H1 (cell line): ENCODE measurements around the gene C9orf43. TPM values are rescaled to one million over a fixed set of nuclear protein-coding genes. Genes with fewer than 3 reads are reported as not detected.

Source experiments
- CTCF ChIA-PET: fragments of 300-600 bp; sonication (Branson Sonifier 250); formaldehyde crosslinking; loops from one replicate; lab custom pipeline; 2021; ENCODE audit not compliant: partially characterized antibody; lab: Charles Lee
- POLR2A ChIA-PET: fragments of 300-600 bp; sonication (Branson Sonifier 250); formaldehyde crosslinking; loops from one replicate; lab custom pipeline; 2021; ENCODE audit warnings: inconsistent platforms; ENCODE audit not compliant: partially characterized antibody; lab: Charles Lee
- DNase-seq, 2 experiments: peaks; one replicate each; pipeline versions ENCODE4 v3.0.0 to v3.0.0-alpha.2; 2010 to 2022; ENCODE audit warnings: low spot score in 2 of 2, low read depth in 1 of 2, mixed read lengths in 1 of 2
- FAIRE-seq: peaks from 2 replicates; lab custom pipeline; 2011; peaks lifted over from hg19 to GRCh38; lab: Jason Lieb, UNC
- H2AFZ ChIP-seq: 2 replicates; pipeline ENCODE4 v1.8.1; 2012; ENCODE audit warnings: low read length, inconsistent platforms
- H2AK5ac ChIP-seq: 2 replicates; pipeline ENCODE4 v1.6.1; 2013; ENCODE audit warnings: low read depth, low read length
- H2BK120ac ChIP-seq: replicated peaks from 2 replicates; pipeline ENCODE3; 2013; ENCODE audit warnings: low read depth, low read length, inconsistent platforms
- H2BK12ac ChIP-seq: 2 replicates; pipeline ENCODE4 v1.6.1; 2013; ENCODE audit warnings: low read depth, low read length
- H2BK15ac ChIP-seq: 2 replicates; pipeline ENCODE4 v1.6.1; 2013; ENCODE audit warnings: low read length
- H2BK20ac ChIP-seq: 2 replicates; pipeline ENCODE4 v1.6.1; 2013; ENCODE audit warnings: low read length
- H2BK5ac ChIP-seq: 2 replicates; pipeline ENCODE4 v1.6.1; 2013; ENCODE audit warnings: low read depth, low read length
- H3K14ac ChIP-seq: 2 replicates; pipeline ENCODE4 v1.6.1; 2013; ENCODE audit warnings: inconsistent platforms; ENCODE audit not compliant: insufficient read length
- H3K18ac ChIP-seq: 2 replicates; pipeline ENCODE4 v1.6.1; 2013; ENCODE audit warnings: low read length; ENCODE audit errors: extremely low read depth
- H3K23ac ChIP-seq: 2 replicates; pipeline ENCODE4 v1.6.1; 2013; ENCODE audit warnings: inconsistent platforms; ENCODE audit not compliant: insufficient read length
- H3K23me2 ChIP-seq: 2 replicates; pipeline ENCODE4 v1.6.1; 2013; ENCODE audit warnings: low read depth, low read length
- H3K27ac ChIP-seq: 2 replicates; pipeline ENCODE4 v1.6.1; 2011; ENCODE audit warnings: low read depth, low read length, inconsistent platforms
- H3K27me3 ChIP-seq, 4 experiments: replicated peaks in 1 of 4; 1 replicate in 1 of 4; 2 replicates in 3 of 4; pipeline versions ENCODE4 v1.6.1 to v1.8.1; 2011 to 2013; ENCODE audit warnings: low read length in 3 of 4, mild to moderate bottlenecking in 3 of 4, inconsistent platforms in 2 of 4, mixed read lengths in 2 of 4, moderate library complexity in 1 of 4; ENCODE audit not compliant: control insufficient read depth in 3 of 4, insufficient read depth in 3 of 4; ENCODE audit errors: extremely low read depth in 1 of 4
- H3K36me3 ChIP-seq, 4 experiments: 2 replicates each; pipeline versions ENCODE4 v1.6.1 to v1.8.1; 2011 to 2013; ENCODE audit warnings: mild to moderate bottlenecking in 4 of 4, low read length in 3 of 4, moderate library complexity in 2 of 4, control low read depth in 1 of 4, inconsistent platforms in 1 of 4; ENCODE audit not compliant: insufficient read depth in 4 of 4, control insufficient read depth in 2 of 4
- H3K4ac ChIP-seq: replicated peaks from 2 replicates; pipeline ENCODE3; 2013; ENCODE audit warnings: low read length, low read depth, mixed read lengths, inconsistent platforms; ENCODE audit not compliant: insufficient read length
- H3K4me1 ChIP-seq, 4 experiments: replicated peaks in 1 of 4; 1 replicate in 1 of 4; 2 replicates in 3 of 4; pipeline versions ENCODE4 v1.6.1 to v1.8.1; 2011 to 2013; ENCODE audit warnings: low read length in 3 of 4, inconsistent platforms in 2 of 4, mixed read lengths in 1 of 4; ENCODE audit not compliant: insufficient read depth in 4 of 4, control insufficient read depth in 3 of 4
- H3K4me2 ChIP-seq, 2 experiments: 2 replicates each; pipeline versions ENCODE4 v1.6.1 to v1.8.1; 2011 to 2013; ENCODE audit warnings: low read depth in 2 of 2, low read length in 2 of 2, control low read depth in 1 of 2, inconsistent platforms in 1 of 2, mild to moderate bottlenecking in 1 of 2; ENCODE audit not compliant: insufficient read depth in 1 of 2
- H3K4me3 ChIP-seq, 4 experiments: fragments of 200-600, 300-600 bp in 1 of 4; sonication (generic), shearing (Covaris generic), sonication (Bioruptor Twin) in 1 of 4; 2 replicates each; pipeline versions ENCODE4 v1.5.1 to v1.8.1; 2011 to 2016; ENCODE audit warnings: low read length in 4 of 4, low read depth in 3 of 4, control low read depth in 2 of 4, inconsistent platforms in 2 of 4, mild to moderate bottlenecking in 2 of 4, mixed read lengths in 1 of 4, moderate library complexity in 1 of 4; ENCODE audit not compliant: insufficient read depth in 2 of 4; ENCODE audit errors: extremely low read depth in 1 of 4
- H3K56ac ChIP-seq: replicated peaks from 2 replicates; pipeline ENCODE3; 2013; ENCODE audit warnings: low read depth, mild to moderate bottlenecking, mixed read lengths, low read length, inconsistent platforms; ENCODE audit not compliant: insufficient read length
- H3K79me1 ChIP-seq: 2 replicates; pipeline ENCODE4 v1.6.1; 2013; ENCODE audit warnings: low read depth, low read length, control low read depth
- H3K79me2 ChIP-seq, 2 experiments: 2 replicates each; pipeline versions ENCODE4 v1.6.1 to v1.8.1; 2012 to 2013; ENCODE audit warnings: low read length in 2 of 2, mild to moderate bottlenecking in 2 of 2, inconsistent platforms in 1 of 2; ENCODE audit not compliant: insufficient read depth in 2 of 2, control insufficient read depth in 1 of 2
- H3K9ac ChIP-seq, 4 experiments: replicated peaks in 1 of 4; 1 replicate in 1 of 4; 2 replicates in 3 of 4; pipeline versions ENCODE4 v1.6.1 to v1.8.1; 2011 to 2013; ENCODE audit warnings: low read depth in 3 of 4, low read length in 3 of 4, control low read depth in 2 of 4, mild to moderate bottlenecking in 2 of 4, moderate library complexity in 2 of 4, inconsistent platforms in 1 of 4; ENCODE audit errors: extremely low read depth in 1 of 4
- H3K9me3 ChIP-seq, 2 experiments: 2 replicates each; pipeline versions ENCODE4 v1.6.1 to v1.8.1; 2012 to 2013; ENCODE audit warnings: mild to moderate bottlenecking in 2 of 2, moderate library complexity in 2 of 2, control low read depth in 1 of 2, inconsistent platforms in 1 of 2, low read depth in 1 of 2, low read length in 1 of 2, mixed read lengths in 1 of 2; ENCODE audit not compliant: insufficient read depth in 2 of 2
- H4K20me1 ChIP-seq, 2 experiments: replicated peaks in 1 of 2; 2 replicates each; pipeline versions ENCODE3 to v1.8.1; 2011 to 2013; ENCODE audit warnings: inconsistent platforms in 2 of 2, low read length in 2 of 2, mild to moderate bottlenecking in 1 of 2; ENCODE audit not compliant: insufficient read depth in 2 of 2, control insufficient read depth in 1 of 2
- H4K5ac ChIP-seq: 2 replicates; pipeline ENCODE4 v1.6.1; 2013; ENCODE audit warnings: low read length, low read depth, mixed read lengths, inconsistent platforms; ENCODE audit not compliant: insufficient read length
- H4K8ac ChIP-seq: 2 replicates; pipeline ENCODE4 v1.8.0; 2013; ENCODE audit warnings: mild to moderate bottlenecking, moderate library complexity, low read length, inconsistent platforms; ENCODE audit not compliant: insufficient read depth; ENCODE audit errors: extremely low read depth
- H4K91ac ChIP-seq: replicated peaks from 2 replicates; pipeline ENCODE3; 2013; ENCODE audit warnings: low read length, mixed read lengths, inconsistent platforms; ENCODE audit not compliant: insufficient read length
- BCL11A ChIP-seq, 2 experiments: IDR thresholded peaks; one replicate each; pipeline ENCODE4 v1.6.1; 2011; ENCODE audit warnings: low read depth in 2 of 2, low read length in 2 of 2, mild to moderate bottlenecking in 2 of 2
- EP300 ChIP-seq, 2 experiments: IDR thresholded peaks; 1 replicate in 1 of 2; 2 replicates in 1 of 2; pipeline ENCODE4 v1.6.1; 2011 to 2012; ENCODE audit warnings: low read depth in 2 of 2, low read length in 2 of 2, mild to moderate bottlenecking in 2 of 2, borderline replicate concordance in 1 of 2, inconsistent platforms in 1 of 2, moderate library complexity in 1 of 2
- GABPA ChIP-seq: IDR thresholded peaks from 2 replicates; pipeline ENCODE4 v1.6.1; 2011; ENCODE audit warnings: mild to moderate bottlenecking, low read length, moderate library complexity, borderline replicate concordance; ENCODE audit not compliant: insufficient read depth
- KDM4A ChIP-seq: IDR thresholded peaks from one replicate; pipeline ENCODE4 v1.7.1; 2012; ENCODE audit warnings: low read depth, mild to moderate bottlenecking, moderate library complexity, low read length, inconsistent platforms; ENCODE audit not compliant: severe bottlenecking
- MAX ChIP-seq: IDR thresholded peaks from 2 replicates; pipeline ENCODE4 v1.6.1; 2012; ENCODE audit warnings: inconsistent platforms
- POU5F1 ChIP-seq: IDR thresholded peaks from 2 replicates; pipeline ENCODE4 v1.6.1; 2011; ENCODE audit warnings: low read depth, mild to moderate bottlenecking, low read length, moderate library complexity
- TCF12 ChIP-seq: IDR thresholded peaks from 2 replicates; pipeline ENCODE4 v1.6.1; 2011; ENCODE audit warnings: low read depth, mild to moderate bottlenecking, low read length
- USF2 ChIP-seq: IDR thresholded peaks from 2 replicates; pipeline ENCODE4 v1.6.1; 2011; ENCODE audit warnings: low read length, improper control_type of control experiment
- WGBS, 2 experiments: shearing (Covaris generic) in 1 of 2; methylation state at CpG; one replicate each; pipeline versions ENCODE4 v1.1.6 to v1.1.7; 2013 to 2015; ENCODE audit warnings: low lambda C conversion rate in 2 of 2, mixed read lengths in 2 of 2, inconsistent platforms in 1 of 2, low coverage in 1 of 2, missing lambda C conversion rate in 1 of 2; ENCODE audit not compliant: insufficient replicate concordance in 2 of 2, insufficient coverage in 1 of 2, insufficient read length in 1 of 2; ENCODE audit errors: extremely low coverage in 1 of 2, missing lambda C conversion rate in 1 of 2; 5-methylcytosine and 5-hydroxymethylcytosine counted together
- polyA plus RNA-seq, 7 experiments: library from polyadenylated mRNA; depleted of rRNA in 3 of 7; stranded (reverse) in 5 of 7; unstranded in 2 of 7; fragments of >200 nt in 5 of 7; fragments of 200-250 nt in 2 of 7; gene quantifications; 1 replicate in 5 of 7; 2 replicates in 1 of 7; 4 replicates in 1 of 7; pipeline versions ENCODE4 v1.2.1 to v1.2.3, GENCODE V29; 2011 to 2013; ENCODE audit warnings: missing spikeins in 2 of 7, mixed read lengths in 2 of 7
- total RNA-seq: library from RNA; stranded (reverse); fragmentation: NEBNext Ultra II Directional; extraction: Animal tissue kit (Norgen Biotek cat#: 25700); gene quantifications from 2 replicates; pipeline ENCODE4 v1.2.1, GENCODE V29; 2021

The C9orf43 gene
- total and polyA plus RNA-seq, 2 of the 8 experiments (the other 6 are each of a cell fraction or from before 2014, with no cell fraction given), result 0.35 to 0.52 TPM

DNA sequence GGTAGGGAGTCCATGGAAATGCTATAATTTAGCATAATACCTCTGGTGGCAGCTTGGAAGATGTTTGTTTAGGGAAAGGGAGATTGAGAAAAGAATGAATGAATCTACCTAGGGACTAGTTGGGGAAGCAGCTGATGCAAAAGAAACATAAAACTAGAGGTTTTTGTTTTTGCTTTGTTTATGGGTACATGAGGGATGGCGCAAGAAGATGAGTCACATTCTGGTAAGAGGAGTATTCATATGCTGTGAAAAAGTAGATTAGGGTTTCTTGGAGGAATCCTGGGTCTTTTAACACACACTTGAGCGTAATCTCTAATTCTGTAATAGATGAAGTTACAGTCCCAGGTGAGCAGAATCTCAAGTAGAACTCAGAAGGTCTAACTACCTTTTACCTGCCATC lies 17.1 kb downstream of the C9orf43 start:
- Histone ChIP-seq H4K20me1 (no peaks in the 10 kb centered on the region), H3K9ac (no peak overlapping the region), H3K4me1 (no peaks in the 10 kb centered on the region), H3K14ac (no peak overlapping the region), H3K18ac (no peak overlapping the region), H2AFZ (no peak overlapping the region), H4K91ac (no peak overlapping the region), H3K4me3 (no peak overlapping the region), H2BK120ac (no peak overlapping the region), H2BK15ac (no peak overlapping the region), H3K4me2 (no peak overlapping the region), H3K79me1 (no peaks in the 10 kb centered on the region), H3K36me3 (no peaks in the 10 kb centered on the region), H2BK12ac (no peak overlapping the region), H2AK5ac (no peak overlapping the region), H4K5ac (no peak overlapping the region), H2BK5ac (no peak overlapping the region), H3K27me3 (no peaks in the 10 kb centered on the region), H3K4ac (no peak overlapping the region), H2BK20ac (no peak overlapping the region), H3K23ac (no peak overlapping the region), H3K23me2 (no peaks in the 10 kb centered on the region), H3K56ac (no peak overlapping the region), H3K27ac (no peak overlapping the region), H3K9me3 (no peaks in the 10 kb centered on the region), H4K8ac (no peak overlapping the region), H3K79me2 (no peaks in the 10 kb centered on the region)
- no peak for DNase-seq
- CTCF ChIA-PET, result interaction anchor here (0.7 to 1.3 kb wide), 4 partner anchors 11 to 227 kb away, joined by 3 to 4 read pairs (median 4); no protein-coding TSS in a partner anchor
- no peak for FAIRE-seq
- POLR2A ChIA-PET, result interaction anchor here (1.2 kb wide), 1 partner anchor 18 kb away, joined by 5 read pairs; the partner anchor contains the start of genes C9orf43 and POLE3
- TF ChIP-seq POU5F1, result no peak
- TF ChIP-seq MAX, result no peak
- TF ChIP-seq TCF12, result no peak
- TF ChIP-seq KDM4A, result no peak
- TF ChIP-seq GABPA, result no peak
- TF ChIP-seq USF2, result no peak
- TF ChIP-seq BCL11A (IDR thresholded peaks at IDR 0.05; ENCODE audit: low read depth in 2 of 2, low read length in 2 of 2), result no peak
- no peak for TF ChIP-seq EP300 (IDR thresholded peaks at IDR 0.05; ENCODE audit: borderline replicate concordance in 1 of 2, low read depth in 2 of 2, low read length in 2 of 2)
- WGBS, 2 experiments, result 93% methylated on average over 2 of the region's 2 CpGs; no CpG with 5 or more reads in 1 of the 2 experiments
